SK-MEL-5 (cell line): Measurements from ENCODE around the gene ILK. TPM values are rescaled to one million over a fixed set of nuclear protein-coding genes. Genes with fewer than 3 reads are reported as not detected.

ENCODE experiments used
- DNase-seq: peaks from one replicate; pipeline ENCODE4 v3.0.0-alpha.2; 2016; ENCODE audit warnings: low read depth, low spot score
- in situ Hi-C: cut with HindIII; loops from 2 replicates; pipeline ENCODE4 v1.10.0; 2016; ENCODE audit warnings: low sequenced_read_pairs, high pct_unique_total_duplicates, low pct_unique_long_range_greater_than_20kb
- total RNA-seq: library from RNA; depleted of rRNA; stranded (reverse); fragments of >200 nt; shearing (Covaris generic); gene quantifications from 2 replicates; pipeline ENCODE4 v1.2.3, GENCODE V29; 2014

ILK gene
- total RNA-seq, 1 experiment from 2014 or later: 106 TPM

GRCh38 chr11:6570691-6571427 lies 32.7 kb upstream of the ILK start:
- DNase-seq: no peak
- in situ Hi-C loops: no loop called here

DNA sequence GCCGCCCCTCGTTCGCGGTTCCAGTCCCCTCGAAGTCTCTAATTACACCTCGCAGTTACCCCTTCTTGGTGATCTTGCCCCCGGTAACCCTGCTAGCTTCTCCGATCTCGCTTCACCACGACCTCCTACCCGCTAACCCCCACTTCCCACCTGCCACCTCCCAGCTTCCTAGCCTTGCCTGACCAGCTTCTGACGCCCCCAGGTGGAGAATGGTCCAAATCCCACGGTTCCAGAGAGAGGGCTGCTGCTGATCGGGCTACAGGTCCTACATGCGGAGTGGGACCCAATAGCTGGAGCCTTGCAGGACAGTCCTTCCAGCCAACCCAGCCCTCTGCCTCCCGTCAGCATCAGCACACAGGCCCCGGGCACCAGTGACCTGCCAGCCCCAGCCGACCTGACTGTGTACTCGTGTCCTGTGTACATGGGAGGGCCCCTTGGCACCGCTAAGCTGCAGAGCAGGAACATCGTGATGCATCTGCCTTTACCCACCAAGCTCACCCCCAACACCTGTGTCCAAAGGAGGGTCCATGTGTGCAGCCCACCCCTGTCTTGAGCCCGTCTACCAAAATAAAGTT lies 32.1 kb upstream of the ILK start:
- in situ Hi-C loops: no loop called here
- no peak for DNase-seq

- in situ Hi-C loops: no loop called here
- no peak for DNase-seq
These were observed 31.4 kb upstream of the ILK start for GRCh38 chr11:6572215-6572614.

GRCh38 chr11:6574816-6575715 lies 28.5 kb upstream of the ILK start:
- DNase-seq: peak; percentile 82
- in situ Hi-C loops: no loop called here

DNA sequence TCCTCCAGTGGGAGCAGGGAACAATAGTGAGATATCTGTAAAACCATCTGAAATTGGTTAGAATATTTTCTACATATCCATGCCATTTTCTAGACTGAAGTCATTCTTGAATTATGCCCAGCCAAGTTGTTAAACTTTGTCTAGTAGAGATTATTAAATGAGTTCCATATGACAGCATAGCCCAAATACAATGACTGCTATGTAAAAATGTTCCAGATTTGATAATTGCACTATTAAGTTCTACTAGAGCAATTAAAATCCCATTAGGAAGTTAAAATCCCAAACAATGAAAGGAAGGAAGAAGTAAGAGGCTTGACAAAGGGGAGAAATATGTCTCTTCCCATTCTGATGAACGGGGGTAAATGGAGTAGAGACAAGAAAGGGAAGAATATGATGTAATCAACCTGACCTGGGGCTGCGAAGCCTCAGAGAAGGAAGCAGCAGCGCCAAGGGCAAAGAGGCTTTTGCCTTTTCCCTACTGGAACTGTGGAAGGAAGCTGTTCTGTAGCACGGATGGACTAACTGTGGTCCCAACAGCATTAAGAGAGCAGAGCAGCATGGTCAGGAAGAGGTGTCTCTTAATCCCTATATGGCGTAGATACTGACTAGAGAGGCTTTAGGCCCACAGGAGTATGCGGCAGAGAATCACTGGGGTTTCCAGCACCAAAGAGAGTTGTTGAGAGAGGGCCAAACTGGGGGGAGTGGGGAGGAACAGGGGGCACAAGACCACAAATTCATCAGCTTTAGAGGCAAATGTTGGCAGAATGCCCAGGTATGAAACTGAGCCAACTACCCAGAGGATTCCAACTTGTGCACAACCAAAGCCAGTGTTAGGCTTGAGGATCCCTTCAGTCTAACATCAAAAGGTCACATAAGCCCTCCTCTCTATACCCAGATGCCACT lies 26.9 kb upstream of the ILK start:
- DNase-seq: peak; percentile 88
- in situ Hi-C loops: no loop called here

DNA sequence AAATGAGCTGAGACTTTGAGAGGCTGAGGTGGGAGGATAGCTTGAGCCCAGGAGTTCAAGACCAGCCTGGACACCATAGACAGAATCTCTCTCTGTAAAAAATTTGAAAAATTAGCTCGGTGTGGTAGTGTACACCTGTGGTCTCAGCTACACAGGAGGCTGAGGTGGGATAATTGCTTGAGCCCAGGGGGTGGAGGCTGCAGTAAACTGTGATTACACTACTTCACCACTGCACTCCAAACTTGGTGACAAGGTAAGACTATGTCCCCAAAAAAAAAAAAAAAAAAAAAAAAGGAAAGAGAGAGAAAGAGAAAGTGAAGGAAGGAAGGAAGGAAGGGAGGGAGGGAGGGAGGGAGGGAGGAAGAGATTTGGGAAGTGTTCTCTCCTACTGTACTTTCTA lies 25.4 kb upstream of the ILK start:
- DNase-seq: no peak
- in situ Hi-C loops: no loop called here

GRCh38 chr11:6579681-6580080 lies 23.9 kb upstream of the ILK start:
- no peak for DNase-seq
- in situ Hi-C loops: no loop called here

DNA sequence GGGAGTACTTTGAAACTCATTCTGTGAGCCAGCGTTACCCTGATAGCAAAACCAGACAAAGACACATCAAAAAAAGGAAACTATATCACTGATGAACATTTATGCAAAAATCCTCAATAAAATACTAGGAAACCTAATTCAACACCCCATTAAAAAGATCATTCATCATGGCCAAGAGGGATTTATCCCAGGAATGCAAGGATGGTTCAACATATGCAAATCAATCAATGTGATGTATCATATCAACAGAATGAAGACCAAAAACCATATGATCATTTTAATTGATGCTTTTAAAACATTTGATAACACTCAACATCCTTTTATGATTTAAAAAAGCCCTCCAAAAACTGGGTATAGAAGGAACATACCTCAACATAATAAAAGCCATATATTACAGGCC lies 20.0 kb upstream of the ILK start:
- in situ Hi-C loops: no loop called here
- no peak for DNase-seq

GRCh38 chr11:6584528-6584927 lies 19.0 kb upstream of the ILK start:
- DNase-seq: no peak
- in situ Hi-C loops: no loop called here

DNA sequence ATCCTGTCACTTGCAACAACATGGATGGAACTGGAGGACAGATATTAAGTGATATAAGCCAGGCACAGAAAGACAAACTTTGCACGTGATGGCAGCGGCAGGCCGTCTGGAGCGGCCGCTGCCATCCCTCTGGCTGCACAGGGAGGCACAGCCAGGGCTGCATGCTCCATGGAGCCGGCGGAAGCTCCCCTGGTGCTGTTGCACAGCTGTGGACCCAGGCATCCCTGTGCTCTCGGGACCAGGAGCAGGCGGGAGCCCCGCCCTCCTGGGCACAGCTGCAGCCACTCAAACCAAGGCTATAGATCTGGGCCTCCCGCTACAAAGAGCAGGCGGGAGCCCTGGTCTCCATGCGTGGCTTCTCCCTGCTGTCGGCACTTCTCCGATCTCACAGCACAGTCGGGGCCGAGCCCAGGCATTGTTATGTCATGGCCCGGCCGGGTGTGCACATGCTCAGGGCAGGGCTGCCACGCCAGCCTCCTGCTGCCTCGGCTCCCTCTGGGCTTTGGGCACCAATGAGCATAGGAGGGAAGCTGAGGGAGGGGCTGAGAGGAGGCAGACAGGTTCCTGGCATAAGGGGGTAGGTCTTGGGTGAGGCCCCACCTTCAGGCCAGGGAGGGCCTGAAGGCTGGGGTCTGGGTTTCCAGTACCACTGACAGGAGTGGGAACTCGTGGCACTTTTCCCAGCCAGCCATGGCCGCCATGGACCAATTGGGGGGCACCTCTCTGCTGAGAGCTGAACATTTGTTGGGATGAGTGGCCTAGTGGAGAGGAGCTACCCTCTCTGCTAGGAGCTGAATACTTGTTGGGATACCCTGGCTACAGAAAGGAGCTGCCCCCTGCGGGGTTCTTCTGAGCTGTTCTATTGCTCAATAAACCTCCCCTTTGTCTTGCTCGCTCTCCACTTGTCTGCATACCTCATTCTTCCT lies 16.9 kb upstream of the ILK start:
- DNase-seq: no peak
- in situ Hi-C loops: no loop called here

DNA sequence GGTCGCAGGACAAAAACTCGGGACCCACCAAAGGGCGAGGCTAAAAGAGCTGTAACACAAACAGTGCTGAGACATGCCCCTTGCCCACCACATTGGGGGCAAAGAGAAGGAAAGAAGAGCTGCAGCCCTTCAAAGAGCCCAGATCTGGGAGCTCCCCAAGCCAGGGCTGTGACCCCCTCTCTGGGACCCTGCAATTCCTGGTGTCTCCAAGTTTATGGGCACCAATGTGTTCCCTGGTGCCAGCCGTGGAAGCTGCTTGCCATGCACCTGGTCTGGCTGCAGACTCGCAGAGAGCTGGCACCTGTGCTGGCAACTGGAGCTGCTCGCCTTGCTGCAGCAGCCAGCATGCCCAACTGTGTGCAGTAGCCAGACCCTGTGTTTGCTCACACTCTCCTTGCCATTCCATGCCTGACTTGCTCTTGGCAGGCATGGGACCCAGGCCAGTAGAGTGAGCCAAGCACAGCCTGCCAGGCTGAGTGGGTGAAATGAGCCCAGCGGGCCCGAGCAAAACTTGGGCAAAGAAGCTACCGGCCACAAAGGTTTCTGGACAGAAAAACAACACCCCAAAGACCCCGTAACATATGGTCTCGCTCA lies 16.1 kb upstream of the ILK start:
- DNase-seq: no peak
- in situ Hi-C loops: no loop called here

GRCh38 chr11:6588018-6588417 lies 15.6 kb upstream of the ILK start:
- DNase-seq: no peak
- in situ Hi-C loops: no loop called here

GRCh38 chr11:6594142-6594768 lies 9.3 kb upstream of the ILK start:
- peak; percentile 13 for DNase-seq
- in situ Hi-C loops: no loop called here

DNA sequence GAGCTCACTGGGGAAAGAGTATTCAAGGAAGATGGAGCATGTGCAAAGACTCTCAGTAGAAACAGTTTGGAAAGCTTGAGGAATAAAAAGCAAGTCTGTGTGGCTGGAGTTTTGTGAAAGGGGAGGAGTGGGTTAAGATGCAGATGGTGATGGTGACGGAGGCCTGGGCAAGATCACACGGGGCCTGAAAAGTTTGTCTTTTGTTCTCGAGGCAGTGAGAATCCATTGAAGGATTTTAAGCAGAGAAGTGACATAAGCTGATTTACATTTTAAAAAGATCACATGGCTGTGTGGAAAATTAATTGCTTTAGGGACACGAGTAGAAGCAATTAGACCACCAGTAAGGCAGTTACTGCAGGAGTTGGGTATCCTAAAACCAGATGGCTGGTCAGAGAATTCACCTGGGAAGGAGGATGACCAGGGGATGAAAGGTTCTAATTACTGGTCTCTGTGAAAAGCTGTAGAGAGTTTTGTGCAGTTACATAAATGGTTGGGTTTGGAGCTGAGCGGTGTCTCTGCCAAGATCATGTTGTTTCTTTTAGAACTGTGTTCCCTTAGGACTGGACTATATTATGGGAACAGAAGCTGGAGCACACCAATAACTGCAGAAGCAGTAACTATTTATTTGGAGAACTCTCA lies 7.2 kb upstream of the ILK start:
- no peak for DNase-seq
- in situ Hi-C loops: no loop called here

- in situ Hi-C loops: no loop called here
- DNase-seq: no peak
These were observed 5.0 kb upstream of the ILK start for GRCh38 chr11:6598555-6598954.

GRCh38 chr11:6599449-6599848 lies 4.1 kb upstream of the ILK start:
- DNase-seq: no peak
- in situ Hi-C loops: no loop called here
